Limb (tissue), 2 donors: ENCODE measurements around the gene FANCE.
A peak's percentile ranks its signal among the peaks of the same experiment; 100 is the strongest.

ENCODE experiments used
- DNase-seq, 2 donors: peaks; one replicate each; pipeline ENCODE4 v3.0.0-alpha.2; 2016; ENCODE audit errors: extremely low spot score in 2 of 2

Gene FANCE

DNA sequence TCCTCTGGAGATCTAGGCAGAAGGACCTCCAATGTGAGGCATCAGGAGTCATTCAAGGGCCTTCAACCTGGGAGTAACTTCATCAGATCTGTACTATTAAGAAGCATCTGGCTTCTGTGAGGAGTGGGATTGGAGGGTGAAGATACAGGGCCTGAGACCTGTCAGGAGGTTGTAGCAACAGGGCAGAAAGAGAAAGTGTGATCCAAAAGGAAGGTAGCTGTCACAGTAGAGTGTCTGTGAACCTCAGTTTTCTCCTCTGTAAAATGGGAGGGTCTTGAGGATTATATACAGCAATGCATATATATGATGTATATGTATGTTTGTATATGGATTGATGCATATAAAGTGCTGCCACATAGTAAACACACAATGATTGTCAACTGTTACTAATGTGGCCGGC, 13.5 kb downstream of the FANCE start:
- no peak for DNase-seq

DNA sequence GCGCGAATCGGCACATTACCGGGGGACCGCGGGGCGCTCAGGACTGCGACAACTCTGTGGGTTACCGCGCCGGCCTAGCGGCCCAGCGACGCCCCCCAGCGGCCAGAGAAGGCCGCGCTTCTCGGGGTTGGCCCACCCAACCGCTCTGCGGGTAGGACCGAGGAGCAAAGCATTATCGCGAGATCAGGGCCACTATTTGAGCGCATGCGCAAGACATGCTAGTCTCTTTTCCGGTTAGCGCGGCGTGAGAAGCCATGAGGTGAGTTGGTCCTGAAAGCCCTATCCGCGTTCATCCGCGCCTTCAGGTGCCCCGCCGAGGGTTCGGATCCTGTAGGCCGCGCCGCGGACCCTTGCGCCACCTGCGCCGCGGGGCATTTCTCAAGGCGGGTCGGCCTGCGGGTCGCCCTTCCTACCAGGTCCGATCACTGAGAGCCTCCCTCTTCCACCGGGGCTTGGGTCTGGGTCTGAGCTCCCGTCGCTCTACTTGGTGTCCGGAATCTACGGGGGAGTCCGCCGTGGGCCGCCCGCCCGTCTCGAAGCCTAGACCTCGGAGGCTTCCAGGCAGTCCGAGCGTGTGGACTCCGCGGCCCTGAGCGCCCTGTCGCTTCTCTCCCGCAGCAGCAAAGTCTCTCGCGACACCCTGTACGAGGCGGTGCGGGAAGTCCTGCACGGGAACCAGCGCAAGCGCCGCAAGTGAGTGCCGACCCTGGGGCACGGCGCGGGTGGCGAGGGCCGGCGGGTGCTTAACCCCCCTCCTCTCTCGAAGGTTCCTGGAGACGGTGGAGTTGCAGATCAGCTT, 16.2 kb downstream of the FANCE start, which contains the start of gene RPL10A:
RPL10A (plus strand) TSS at position 221 of the 799 bp plus-strand sequence; CDS start at position 255, 34 bp downstream.
- peak; percentile 95 to 98 for DNase-seq

DNA sequence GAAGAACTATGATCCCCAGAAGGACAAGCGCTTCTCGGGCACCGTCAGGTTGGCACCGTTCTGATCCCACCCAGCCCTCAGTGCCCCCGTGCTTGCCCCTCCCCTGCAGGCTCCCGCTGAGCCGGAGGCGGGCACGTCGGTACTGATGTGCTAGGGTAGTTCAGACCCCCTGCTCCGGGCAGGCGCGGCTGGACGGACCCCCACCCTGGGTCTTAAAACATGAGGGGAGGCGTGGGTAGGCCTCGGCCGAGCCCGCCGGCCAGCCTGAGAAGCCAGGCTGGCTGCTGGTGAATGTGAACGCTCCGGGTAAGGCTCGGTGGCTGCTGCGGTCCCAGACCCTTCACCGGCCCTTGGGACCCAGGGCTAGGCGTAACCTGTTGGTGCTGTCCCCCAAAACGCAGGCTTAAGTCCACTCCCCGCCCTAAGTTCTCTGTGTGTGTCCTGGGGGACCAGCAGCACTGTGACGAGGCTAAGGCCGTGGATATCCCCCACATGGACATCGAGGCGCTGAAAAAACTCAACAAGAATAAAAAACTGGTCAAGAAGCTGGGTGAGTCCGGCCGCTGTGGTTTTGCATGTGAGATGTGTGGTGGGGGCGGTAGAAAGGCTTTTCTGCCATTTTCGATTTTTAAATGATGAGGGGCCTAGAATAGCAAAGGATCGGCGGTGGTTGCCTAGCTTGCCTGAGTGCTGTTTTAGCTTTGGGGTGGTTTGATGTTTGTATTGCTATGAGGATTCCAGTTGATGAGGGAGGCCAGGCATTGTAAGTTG, 17.0 kb downstream of the FANCE start:
- no peak for DNase-seq

DNA sequence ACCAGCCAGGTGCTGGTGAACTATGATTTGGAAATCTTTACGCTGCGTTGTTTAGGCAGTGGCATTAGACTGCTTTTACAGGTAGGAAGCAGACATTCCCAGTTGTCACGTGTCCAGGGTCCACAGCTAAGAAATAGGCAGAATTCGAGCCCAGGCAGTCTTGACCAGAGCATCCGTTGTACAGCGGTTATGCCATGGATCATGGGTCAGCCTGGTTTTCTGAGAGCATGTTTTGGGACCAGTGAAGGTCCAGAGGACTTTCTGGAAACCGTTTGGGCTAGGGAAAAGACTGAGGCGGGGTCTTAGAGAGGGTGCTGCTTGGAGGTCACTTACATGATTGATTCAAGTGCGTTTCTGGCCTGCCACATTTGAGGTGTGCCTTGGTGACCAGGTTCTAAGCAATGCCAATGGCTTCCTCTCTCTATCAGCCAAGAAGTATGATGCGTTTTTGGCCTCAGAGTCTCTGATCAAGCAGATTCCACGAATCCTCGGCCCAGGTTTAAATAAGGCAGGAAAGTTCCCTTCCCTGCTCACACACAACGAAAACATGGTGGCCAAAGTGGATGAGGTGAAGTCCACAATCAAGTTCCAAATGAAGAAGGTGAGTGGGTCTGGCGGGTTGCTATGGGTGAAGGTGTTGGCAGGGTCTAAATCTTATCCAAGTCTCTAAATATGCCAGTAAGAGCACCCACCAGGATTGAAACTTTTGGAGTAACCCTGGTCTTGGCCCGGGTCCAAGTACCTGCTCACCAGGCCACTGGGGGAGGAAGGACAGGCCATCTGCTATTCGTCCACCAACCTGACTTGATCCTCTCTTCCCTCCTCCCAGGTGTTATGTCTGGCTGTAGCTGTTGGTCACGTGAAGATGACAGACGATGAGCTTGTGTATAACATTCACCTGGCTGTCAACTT, 17.9 kb downstream of the FANCE start:
- no peak for DNase-seq

DNA sequence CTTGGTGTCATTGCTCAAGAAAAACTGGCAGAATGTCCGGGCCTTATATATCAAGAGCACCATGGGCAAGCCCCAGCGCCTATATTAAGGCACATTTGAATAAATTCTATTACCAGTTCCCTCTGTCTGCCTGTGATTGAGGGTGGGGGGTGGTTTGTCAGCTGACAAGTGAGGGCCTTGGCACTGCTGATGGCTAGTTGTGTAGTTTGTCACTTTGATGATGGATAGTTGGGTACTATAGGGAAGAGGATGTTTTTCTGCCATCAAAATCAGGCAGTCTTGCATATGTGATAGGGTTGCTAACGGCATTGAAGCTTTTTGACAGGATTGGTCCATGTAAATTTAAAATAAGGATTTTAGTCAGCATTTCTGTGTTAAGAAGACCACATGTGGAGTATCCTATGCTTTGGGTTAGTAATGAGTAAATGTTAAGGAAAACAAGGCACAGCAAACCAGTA, 18.6 kb downstream of the FANCE start:
- no peak for DNase-seq

DNA sequence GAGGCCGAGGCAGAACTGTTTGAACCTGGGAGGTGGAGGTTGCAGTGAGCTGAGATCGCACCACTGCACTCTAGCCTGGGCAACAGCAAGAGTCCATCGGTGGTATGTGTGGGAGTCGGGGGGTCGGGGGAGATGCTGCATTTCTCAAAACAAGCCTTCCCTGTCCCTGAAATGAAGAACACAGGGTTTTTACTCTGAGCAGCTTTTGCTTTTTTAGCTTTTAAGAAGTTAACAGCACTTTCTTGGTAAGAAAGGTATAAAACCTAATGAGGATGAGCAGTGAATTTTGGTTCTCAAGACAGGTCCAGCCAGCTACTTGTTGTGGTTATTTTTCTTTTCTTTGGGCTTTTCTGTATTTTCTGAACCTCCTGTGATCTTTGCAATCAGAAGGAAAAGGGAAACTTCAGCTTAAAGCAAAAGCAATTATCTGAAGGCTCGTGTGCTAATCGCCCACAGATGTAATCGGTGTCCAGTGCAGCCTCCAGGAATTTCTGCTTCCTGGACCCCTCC, 19.8 kb downstream of the FANCE start:
- no peak for DNase-seq

DNA sequence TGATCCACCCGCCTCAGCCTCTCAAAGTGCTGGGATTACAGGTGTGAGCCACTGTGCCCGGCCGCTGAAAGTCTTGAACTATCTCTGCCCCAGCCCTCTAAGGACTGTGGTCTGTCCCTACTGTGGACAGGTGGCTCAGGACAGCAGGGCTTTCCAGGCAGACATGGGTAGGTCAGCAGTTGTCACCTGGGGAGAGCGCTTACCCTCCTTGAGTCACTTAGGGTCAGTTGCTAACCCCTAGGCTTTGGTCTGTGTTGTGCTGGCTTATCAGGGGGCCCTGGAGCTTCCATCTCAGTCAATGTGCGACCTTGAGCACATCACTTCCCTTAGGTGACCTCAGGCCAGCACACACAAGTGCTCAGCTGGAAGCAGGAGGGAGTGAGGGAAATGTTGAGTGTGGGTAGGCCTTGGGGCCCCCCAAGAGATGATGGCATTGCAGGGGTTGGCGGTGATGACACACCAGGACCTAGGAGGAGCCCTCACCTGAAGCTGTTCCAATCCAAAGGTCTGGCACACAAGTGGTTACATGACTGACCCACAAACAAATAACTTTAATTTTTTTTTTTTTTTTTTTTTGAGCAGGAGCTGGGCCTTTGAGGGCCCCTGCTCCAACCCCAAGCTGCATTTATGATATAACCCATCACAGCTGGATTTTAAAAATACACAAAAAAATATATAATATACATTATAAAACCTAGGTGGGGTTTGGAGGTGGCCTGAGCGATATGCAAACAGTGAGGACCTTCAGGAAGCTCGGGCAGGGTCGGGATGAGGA, 21.1 kb downstream of the FANCE start:
- no peak for DNase-seq

DNA sequence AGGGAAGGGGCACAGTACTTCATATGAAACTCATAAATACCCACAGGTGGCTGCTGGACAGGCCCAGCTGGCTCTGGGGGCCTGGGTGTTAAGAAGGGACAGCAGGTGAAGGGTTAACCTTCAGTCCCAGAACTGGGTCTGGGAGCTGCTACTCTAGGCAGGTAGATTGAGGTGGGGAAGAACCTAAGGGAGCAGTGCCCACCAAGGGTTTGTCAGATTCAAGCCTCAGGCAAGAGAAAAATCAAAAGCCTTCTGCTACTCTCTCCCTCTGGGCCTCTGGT, 21.7 kb downstream of the FANCE start:
- no peak for DNase-seq

DNA sequence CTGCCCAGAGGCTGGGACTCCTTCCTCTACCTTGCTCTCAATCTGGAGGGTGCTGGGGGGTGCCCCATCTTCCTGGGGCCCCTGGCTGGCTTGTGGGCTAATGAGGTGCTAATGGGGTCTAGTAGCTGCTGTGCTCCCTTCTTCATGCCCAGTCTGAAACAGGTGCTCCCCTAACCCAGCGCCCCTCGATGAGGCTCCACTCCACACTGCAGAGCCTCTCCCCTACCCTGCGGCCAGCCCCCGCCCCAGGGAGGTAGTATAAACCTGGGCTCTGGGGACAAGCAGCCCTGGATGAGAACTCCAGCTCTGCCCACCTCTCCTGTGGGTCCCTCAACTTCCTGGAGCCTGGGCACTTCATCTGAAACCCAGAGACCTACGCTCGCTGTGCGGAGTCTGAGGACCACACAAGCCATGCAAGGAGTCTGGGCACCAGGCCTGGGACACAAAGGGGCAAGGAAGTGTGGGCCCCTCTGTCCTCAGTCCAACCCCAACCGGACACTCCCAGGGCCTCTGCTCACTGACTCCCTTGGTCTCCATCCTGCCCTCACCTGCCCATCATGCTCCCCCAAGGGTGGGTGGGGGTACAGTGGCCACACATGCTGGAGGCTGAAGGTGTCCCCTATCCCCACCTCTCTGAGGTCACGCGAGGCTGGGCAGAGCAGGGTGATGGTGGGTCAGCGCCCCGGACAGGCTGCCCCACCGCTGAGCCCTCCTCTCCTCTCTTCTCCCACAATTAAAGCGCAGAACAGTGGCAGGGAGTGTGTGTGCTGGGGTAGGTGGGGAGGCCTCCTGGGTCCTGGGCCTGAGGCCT, 22.2 kb downstream of the FANCE start:
- no peak for DNase-seq

DNA sequence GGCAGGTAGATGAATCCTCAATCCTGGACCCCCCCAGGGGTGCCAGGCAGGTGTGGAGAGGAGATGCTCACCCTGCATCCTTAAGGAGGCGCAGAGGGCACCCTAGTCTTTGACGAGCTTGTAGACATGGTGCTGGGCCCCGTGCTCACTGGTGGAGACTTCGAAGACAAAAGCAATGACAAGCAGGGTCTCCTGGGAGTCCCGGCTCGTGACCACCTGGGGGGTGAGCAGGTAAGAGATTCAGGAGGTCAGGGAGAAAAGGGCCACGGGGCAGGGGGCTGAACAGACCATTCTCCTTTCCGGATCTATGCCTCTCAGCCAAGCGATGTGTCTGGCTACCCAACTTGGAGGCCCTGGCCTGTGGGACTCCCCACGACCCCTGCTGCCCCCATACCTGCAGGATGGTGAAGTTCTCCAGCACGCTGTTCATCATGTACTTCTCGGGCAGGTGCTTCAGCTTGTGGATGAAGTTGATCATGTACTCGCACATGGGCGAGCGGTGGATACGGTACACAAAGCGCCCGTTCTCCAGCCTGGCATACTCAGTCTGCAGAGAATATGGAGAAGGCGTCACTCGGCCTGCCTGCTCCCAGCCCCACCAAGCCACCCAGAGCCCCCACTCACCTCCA, 22.9 kb downstream of the FANCE start:
- DNase-seq = no peak

DNA sequence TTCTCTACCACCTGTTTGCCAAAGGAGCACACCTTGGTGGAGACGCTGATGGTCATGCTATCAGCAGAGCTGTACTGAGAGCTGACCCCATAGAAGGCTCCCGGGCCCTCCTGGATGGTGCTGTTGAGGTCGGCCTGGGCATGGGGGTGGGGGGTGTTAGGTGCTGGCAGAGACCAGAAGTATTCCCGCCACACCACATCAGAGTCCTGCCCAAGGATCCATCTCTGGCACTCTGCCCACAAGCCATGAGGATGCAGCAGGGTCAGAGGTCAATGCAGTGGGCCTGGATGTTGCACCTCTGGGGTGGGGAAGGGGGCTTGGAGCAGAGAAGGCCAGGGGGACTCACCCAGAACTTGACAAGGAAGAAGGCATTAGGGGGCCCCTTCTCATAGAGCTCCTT, 23.4 kb downstream of the FANCE start:
- no peak for DNase-seq

DNA sequence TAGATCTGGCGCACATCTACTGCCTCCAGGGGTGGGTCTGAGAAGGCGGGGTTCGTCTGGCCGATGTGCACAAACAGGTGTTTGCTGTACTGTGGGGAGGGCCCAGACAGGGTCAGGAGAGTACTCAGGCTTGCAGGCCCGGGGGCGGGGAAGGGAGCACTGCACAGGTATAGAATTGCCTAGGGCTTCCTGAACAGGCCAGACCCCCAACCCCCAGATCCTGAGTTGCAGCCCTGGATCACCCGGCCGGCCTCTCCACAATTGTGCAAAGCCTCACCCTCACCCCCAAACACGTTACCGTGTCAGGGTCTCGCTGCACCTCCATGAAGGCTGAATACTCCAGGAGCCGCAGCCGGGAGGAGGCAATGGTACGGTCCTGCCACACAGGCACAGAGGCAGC, 23.9 kb downstream of the FANCE start:
- DNase-seq = peak in 1 of 2 donors; percentile 29

DNA sequence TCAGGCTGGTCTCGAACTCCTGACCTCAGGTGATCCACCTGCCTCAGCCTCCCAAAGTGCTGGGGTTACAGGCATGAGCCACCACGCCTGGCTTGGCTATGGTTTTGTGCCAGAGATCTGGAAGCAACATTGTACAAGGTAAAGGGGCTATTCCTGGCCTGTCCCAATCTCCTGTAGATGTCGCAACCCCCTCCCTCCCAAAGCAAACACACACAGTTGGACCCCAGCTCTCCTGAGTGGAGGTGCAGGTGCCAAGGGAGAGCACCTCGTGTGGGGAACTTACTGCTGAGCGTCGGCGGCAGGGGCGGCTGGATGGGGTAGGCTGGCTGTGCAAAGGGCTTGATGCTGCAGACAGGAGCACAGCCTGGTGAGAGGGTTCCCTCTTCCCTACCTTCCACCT, 24.9 kb downstream of the FANCE start:
- DNase-seq = no peak

DNA sequence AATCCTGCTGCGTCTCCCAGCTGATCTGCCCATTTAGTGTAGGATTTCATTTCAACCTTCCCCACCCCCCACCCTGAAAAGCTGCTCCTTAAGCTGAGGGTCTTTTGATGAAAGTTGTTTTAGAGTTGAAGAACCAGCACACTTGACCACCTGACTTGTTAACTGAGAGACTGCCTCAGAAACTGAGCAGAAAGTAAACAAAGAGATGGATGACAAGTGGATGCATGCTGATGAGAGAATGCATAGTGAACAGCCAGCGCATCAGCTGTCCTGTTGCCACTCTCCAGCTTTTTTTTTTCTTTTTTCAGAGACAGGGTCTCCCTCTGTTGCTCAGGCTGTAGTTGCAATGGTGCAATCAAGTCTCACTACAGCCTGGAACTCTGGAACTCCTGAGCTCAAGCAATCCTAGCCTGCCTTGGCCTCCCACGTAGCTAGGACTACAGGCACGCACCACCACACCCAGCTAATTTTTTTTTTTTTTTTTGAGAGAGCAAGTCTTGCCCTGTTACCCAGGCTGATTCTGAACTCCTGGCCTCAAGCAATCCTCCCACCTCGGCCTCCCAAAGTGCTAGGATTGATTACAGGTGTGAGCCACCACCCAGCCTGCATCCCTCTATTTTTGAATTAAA, 25.5 kb downstream of the FANCE start:
- no peak for DNase-seq

DNA sequence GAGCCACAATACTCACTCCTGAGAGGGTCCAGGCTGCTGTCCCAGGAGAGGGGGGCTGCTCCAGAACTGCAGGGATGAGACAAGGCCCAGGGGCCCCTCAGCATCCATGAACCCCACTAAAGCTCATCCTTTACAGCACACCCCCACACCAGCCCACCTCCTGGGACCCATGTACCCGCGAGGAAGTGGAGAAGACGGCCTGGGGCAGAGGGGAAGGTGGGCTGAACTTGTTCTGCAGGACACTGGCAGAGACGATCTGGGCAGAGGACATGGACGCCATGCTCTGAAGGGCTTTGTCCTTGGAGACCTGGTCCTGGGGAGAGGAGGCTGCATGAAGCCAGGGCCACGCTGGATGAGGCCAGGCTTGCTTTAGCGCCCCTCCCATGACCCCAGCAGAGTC, 26.1 kb downstream of the FANCE start:
- DNase-seq = no peak

DNA sequence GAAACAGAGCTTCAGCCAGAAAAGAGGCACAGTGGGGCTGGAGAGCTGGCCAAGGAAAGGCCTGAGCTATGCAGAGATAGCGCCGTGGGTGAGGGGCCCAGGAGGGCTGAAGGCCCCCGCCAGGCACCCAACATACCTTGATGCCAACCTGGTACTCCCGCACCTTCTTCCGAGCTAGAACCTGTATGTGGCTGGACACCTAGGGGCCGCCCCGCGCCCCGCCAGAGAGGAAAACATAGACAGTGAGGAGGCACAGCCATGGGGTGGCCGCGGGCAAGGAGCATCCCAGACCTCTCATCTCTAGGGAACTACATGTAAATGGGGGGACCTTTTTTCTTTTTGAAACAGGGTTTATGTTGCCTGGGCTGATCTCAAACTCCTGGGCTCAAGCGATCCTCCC, 28.0 kb downstream of the FANCE start:
- DNase-seq = no peak

DNA sequence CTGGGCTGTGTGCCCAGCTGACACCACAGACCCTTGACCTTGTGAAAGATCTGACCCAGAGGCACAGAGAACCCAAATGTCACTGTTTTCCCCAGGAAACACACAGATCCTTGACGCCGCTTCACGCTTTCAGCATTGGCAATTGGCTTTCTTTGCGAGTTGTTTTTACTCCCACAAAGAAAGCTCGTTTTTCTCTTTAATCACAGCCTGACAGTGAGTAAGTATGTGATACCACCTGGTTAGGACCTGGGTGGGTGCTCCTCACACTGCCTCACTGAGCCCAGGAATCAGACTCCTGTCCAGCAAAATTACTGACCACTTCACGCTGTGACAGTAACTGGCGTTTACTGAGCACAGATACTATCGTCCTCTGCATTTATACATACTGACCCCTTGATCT, 29.1 kb downstream of the FANCE start:
- DNase-seq = no peak

DNA sequence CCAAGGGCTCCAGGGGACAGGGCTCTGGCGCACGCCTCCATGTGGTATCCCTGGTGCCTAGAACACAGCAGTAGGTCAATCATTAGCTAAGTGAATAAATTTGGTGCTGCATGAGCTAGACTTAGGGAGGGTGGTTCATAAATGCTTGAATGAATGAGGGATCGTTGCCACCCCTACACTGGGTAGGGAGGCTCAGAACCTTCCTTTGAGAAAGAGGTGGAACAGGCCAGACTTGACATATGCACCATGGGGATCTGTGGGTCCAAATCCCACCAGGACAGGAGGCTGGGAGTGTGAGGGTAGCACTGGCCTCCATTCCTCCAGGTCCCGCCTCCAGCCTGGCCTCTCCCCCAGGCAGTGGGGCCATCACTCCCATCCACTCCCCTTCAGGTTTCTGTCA, 30.9 kb downstream of the FANCE start:
- DNase-seq = no peak

DNA sequence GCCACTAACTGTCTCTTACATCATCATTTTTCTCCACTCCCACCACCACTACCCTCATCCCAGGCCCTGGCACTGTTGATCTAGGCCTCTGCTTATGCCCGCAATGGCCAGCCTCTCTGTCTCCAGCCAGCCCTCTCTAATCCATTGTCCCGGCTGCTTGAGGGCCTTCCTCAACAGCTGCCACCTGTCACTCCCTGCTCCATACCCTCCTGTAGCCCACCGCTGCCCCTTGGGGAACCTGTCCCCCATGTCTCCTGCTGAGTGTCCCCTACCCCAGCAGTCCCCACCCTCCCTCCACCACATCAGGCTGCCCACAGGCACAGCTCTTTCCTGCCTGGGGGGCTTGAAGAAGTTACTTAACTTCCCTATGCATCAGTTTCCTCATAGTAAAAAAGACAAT, 31.4 kb downstream of the FANCE start:
- no peak for DNase-seq
